HG03025 (cell line): ENCODE results near the gene NCF4.

ENCODE experiments used
- ATAC-seq: cut with Tn5 transposase; IDR thresholded peaks from one replicate; pipeline ENCODE4 v1.9.1; 2021; ENCODE audit warnings: mild to moderate bottlenecking, moderate library complexity; ENCODE audit not compliant: unreplicated experiment, low FRiP score

Gene NCF4

DNA sequence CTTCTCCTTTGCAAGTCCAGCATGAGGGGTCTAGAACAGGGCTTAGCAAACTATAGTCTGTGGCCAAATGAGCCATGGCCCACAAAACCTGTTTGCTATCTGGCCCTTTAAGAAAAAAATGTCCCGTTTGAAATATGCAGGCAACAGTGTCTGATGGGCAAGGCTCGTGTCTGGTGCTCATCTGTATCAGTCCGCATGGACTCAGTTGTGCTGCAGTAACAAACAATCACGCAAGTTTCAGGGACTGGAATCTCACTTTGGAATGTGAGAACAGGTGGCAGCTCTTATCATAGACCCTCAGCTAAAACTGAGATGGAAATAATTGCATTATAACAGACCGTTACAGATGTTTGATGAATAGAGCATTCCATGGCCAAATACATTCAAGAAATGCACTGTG, 24.9 kb upstream of the NCF4 start:
- ATAC-seq = no peak

GRCh38 chr22:36838119-36839030, 22.4 kb upstream of the NCF4 start:
- no peak for ATAC-seq

DNA sequence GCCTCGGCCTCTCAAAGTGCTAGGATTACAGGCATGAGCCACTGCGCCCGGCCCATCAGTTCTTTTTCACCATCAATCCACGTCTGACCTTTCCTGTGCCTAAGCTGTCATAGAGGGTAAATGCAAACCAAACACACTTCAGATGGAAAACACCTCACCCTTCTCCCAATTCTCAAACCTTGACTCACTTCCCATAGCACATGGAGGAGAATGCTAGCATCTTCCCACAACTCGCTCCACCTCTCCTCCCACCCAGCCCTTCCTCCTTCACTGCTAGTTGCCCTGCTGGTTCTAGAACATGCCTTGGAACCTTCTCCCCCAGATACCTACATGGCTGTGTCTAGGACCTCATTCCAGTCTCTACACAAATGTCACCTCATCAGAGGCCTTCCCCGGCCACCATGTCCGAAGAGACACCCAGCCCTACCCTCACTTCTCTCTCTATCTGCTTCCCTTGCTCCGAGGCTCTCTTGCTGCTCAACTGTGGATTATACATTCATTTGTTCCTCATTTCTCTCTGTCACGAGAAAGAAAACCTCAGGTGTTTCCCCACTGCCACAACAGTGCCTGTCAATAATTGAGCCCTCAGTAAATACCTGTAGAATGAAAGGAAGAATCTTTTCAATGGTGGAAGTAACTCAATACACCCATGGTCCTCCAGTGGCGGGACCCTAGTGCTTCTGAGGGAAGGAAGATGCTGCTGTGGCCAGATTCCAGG, 21.3 kb upstream of the NCF4 start:
- ATAC-seq = no peak

GRCh38 chr22:36840106-36840505, 20.7 kb upstream of the NCF4 start:
- ATAC-seq = no peak

DNA sequence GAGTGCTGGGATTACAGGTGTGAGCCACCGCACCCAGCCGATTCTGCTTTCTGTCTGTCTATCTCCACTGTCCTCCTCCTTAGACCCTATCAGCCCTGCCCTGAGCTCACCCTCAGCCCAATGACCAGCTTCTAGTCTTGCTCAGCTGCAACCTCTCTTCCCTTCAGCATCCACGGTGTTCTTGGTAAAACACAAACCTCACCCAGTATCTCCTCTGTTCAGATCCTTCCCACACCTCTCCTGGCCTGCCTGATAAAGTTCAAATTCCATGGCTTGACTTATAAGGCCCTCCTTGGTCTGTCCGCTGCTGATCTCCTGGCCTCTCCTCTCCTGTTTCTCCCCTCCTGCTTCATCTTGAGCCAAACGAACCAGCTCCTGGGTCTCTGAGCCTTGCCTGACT, 14.5 kb upstream of the NCF4 start:
- no peak for ATAC-seq

GRCh38 chr22:36846949-36847348, 13.9 kb upstream of the NCF4 start:
- no peak for ATAC-seq

- no peak for ATAC-seq
These were observed 10.8 kb upstream of the NCF4 start for GRCh38 chr22:36850056-36850455.

- no peak for ATAC-seq
These were observed 10.1 kb upstream of the NCF4 start for GRCh38 chr22:36850682-36851081.

DNA sequence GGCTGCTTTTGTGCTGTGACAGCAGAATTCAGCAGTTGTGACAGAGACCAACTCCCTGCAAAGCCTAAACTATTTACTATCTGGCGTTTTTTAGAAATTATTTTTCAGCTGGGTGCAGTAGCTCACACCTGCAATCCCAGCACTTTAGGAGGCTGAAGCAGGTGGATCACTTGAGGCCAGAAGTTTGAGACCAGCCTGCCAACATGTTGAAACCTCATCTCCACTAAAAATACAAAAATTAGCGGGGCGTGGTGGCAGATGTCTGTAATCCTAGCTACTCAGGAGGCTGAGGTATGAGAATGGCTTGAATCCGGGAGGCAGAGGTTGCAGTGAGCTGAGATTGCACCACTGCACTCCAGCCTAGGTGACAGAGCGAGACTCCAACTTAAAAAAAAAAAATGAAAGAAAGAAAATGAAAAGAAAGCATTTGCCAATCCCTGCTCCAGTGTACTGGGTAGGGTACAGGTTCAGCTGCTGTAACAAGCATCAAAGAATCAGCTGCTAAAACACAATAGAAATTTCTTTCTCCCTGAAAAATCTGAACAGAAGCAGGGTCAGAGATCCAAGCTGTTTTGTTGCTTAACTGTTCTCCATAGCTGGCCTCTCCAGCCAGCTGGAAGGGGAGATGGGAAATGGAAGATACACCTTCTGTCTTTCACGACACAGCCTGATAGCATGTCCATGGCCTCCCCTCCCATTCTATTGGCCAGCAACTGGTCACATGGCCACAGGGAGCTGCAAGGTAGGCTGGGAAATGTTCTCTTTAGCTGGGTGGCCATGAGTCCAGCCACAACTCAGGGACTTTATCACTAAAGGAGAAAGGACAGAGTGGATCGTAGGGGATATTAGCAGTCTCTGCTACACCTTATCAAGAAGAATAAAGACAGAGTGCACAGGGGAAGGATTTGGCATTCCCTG, 8.5 kb upstream of the NCF4 start:
- no peak for ATAC-seq

DNA sequence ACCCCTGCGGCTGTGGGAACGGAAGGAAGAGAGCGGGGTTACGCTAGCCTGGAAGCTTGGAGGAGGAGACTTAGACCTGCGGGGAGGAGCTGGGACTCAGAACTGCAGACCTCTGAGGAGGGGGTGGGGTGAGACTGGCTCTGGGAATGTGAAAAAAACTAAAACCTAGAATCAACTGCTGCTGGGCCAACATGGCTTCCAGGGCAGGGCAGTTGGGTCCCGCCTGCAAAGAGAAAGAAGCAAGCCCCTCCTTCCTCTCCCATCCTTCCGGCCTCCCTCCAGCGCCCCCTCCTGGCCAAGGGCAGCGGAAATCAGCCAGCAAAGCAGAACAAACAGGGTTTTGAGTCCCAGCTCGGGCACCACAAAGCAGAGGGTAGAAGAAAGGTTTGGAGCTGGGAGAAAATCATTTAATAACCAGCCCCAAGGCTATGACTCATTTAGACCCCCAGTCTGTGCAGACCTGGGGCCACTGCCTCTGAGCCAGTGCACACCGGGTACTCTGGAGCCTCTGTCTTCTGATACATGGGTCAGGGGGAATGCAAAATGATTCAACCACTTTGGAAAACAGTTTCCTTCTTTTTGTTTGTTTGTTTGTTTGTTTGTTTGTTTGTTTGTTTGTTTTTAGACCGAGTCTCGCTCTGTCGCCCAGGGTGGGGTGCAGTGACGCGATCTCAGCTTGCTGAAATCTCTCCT, 7.3 kb upstream of the NCF4 start:
- ATAC-seq = no peak

- no peak for ATAC-seq
These were observed 5.3 kb upstream of the NCF4 start for GRCh38 chr22:36855478-36855877.

- no peak for ATAC-seq
These were observed 4.5 kb upstream of the NCF4 start for GRCh38 chr22:36856121-36856791.

DNA sequence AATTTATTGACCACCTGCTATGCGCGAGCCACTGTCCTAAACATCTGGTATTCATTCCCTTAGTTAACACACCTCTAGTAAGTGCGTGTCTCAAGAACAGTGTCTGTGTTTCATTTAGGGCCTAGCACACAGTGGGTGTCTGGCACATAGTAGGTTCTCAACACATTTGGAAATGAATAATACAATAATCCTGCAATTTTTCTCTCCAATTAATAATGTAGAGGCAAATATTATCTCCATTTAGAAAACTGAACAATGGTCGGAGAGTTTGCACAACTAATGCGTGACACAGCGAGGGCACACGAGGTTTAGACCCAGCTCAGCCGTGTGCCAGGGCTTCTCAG, 4.0 kb upstream of the NCF4 start:
- ATAC-seq = no peak

DNA sequence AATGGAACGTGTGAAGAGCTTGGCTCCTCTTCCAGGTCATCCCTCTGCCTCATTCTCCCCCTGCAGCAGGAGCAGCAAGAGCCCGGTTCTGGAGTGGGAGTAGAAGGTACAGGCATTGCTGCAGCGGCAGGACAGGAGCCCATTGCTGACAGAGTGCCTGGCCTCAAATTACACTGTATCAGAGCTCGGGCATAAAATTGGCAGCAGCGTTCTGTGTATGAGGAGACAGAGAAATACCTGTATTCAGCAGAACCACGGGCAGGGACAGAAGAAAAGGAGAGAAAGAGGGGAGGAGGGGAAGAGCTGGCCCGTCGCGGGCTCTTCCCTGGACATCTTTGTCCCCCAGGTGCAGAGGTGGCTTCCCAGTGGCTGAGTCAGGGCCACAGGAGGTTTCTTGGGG, 2.6 kb upstream of the NCF4 start:
- no peak for ATAC-seq

DNA sequence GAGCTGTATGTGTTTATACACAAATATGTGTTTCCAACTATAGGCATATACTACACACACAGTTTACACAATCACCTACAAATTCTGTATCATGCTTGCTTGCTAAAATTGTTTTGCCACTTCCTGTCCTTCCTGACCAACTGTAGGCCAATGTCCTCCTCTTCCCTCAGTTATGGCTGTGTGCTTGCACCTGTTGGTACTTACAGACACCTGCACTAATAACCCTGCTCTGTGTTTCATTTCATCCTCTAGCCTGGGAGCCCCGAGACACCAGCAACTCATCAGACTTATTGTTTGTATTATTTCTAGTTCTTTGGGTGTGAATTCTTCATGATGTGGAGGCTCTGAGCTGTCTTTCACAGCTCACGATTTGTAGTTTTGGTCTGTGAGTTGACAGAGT, 1.8 kb upstream of the NCF4 start:
- no peak for ATAC-seq

GRCh38 chr22:36860017-36860416, 789 bp upstream of the NCF4 start:
- ATAC-seq = no peak

DNA sequence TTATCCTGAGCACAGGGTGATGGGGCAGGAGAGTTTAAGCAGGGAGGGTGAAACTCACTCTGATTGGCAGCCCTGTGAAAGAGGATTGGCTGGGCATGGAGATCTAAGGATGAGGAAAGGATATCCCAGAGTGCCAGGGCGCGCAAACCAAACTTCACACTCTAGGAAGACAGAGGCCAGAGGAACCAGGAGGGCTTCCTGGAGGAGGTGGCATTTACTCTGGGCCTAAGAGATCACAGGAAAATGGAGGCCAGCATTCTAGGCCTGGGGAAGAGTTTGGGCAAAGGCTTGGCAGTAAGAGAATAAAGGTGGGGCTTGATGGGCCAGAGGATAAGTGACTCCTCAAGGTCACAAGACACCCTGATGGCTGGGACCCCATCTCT, 377 bp upstream of the NCF4 start:
- no peak for ATAC-seq

DNA sequence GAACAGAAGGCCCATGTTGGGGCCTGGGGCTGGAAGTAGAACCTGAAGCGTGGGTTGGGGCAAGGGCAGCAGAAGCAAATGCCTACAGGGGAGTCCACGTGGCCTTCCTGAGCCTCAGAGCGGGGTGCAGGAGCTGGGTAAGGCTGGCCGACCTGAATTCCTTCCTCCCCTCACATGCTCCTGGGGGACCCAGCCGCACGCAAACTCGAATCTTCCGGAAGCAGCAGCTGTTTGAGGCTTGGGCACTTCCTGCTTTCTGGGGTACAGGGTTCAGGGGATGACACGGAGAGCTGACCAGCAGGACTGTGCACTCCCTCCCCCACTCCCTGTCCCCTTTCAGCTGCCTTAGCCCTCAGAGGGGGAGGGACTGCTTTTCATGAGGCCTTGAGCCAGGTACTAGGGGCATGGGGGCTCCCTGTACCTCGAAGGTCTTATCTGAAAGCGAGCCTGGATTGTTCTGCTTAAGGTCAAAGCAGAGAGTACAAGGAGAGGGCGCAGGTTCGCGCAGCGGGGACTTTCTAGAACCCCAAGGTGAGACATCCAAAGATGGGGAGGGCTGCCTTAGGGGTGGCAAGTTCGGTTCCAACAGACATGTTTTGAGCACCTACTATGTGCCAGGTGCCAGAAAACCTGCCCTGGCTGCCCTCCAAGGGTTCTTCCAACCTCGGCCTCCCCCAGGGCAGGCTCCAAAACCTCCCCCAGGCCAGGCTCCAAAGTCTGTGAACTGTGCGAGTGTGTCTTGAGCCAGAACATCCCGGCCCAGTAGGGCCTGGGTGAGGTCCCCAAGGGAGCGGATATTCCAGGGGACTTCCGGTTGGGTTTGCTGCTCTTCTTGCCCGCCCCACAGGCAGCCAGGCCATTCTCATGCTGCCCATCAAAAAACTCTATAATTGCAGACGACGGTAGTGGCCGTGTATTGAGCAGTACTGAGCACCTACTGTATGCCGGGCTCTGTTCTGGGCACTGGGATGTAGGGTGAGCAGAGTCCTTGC, 1.7 kb downstream of the NCF4 start:
- ATAC-seq = no peak

- ATAC-seq = no peak
These were observed 2.5 kb downstream of the NCF4 start for GRCh38 chr22:36863281-36863680.
